Stomach (tissue), 9 donors: ENCODE measurements around the gene SURF6. TPM values are rescaled to one million over a fixed set of nuclear protein-coding genes. Genes with fewer than 3 reads are reported as not detected.
"Not testable (repeated sequence)": the region's sequence is repeated elsewhere in the genome, so short reads cannot be mapped to it uniquely, and the experiment has no call there.

ENCODE experiments used
- DNase-seq, 2 donors: peaks; one replicate each; pipeline versions ENCODE4 v3.0.0 to v3.0.0-alpha.2; 2013 to 2019
- H3K27ac ChIP-seq, 5 donors: fragments of 200-600 bp in 4 of 5; sonication (generic) in 4 of 5; one replicate each; pipeline ENCODE4 v1.5.1; 2013 to 2019; ENCODE audit warnings: mild to moderate bottlenecking in 1 of 5, moderate library complexity in 1 of 5
- H3K27me3 ChIP-seq, 3 donors: fragments of 200-600 bp; sonication (generic); one replicate each; pipeline ENCODE4 v1.5.1; 2017 to 2019; ENCODE audit warnings: mixed run types in 1 of 3
- H3K36me3 ChIP-seq, 4 donors: fragments of 200-600 bp; sonication (generic); 1 replicate in 3 of 4; 2 replicates in 1 of 4; pipeline ENCODE4 v1.5.1; 2016 to 2019
- H3K4me1 ChIP-seq, 4 donors: fragments of 200-600 bp; sonication (generic); one replicate each; pipeline ENCODE4 v1.5.1; 2016 to 2019
- H3K4me3 ChIP-seq, 4 donors: fragments of 200-600 bp; sonication (generic) in 3 of 4; one replicate each; pipeline ENCODE4 v1.5.1; 2016 to 2019; ENCODE audit warnings: mild to moderate bottlenecking in 1 of 4
- H3K9me3 ChIP-seq, 4 donors: fragments of 200-600 bp; sonication (generic); one replicate each; pipeline ENCODE4 v1.5.1; 2016 to 2019
- CTCF ChIP-seq, 7 experiments: fragments of 450-650 bp in 4 of 7; fragments of 200-600 bp in 3 of 7; sonication (generic) in 3 of 7; IDR thresholded peaks; one replicate each; pipeline ENCODE4 v1.5.1; 2016 to 2019; ENCODE audit warnings: antibody characterized with exemption in 7 of 7, control low read depth in 2 of 7, mild to moderate bottlenecking in 1 of 7
- EP300 ChIP-seq: sonication (generic); formaldehyde crosslinking; IDR thresholded peaks from one replicate; pipeline ENCODE4 v1.6.1; 2017; ENCODE audit warnings: antibody characterized with exemption
- POLR2A ChIP-seq, 4 donors: fragments of 450-650 bp; IDR thresholded peaks; one replicate each; pipeline ENCODE4 v1.6.1; 2016; ENCODE audit warnings: antibody characterized with exemption in 4 of 4, control low read depth in 2 of 4, mild to moderate bottlenecking in 1 of 4, moderate library complexity in 1 of 4
- POLR2AphosphoS5 ChIP-seq, 3 donors: sonication (generic); formaldehyde crosslinking; IDR thresholded peaks; one replicate each; pipeline ENCODE4 v1.6.1; 2016; ENCODE audit warnings: antibody characterized with exemption in 3 of 3
- WGBS, 5 donors: extraction: QIAGEN DNeasy Blood & Tissue Kit in 3 of 5; methylation state at CpG; one replicate each; pipeline versions ENCODE4 v1.1.5 to v1.1.7; 2013 to 2018; 5-methylcytosine and 5-hydroxymethylcytosine counted together
- intact Hi-C: fragments of 100-400 bp; cut with DNase I; formaldehyde crosslinking; loops from one replicate; pipeline ENCODE4 v1.15.1; 2023; ENCODE audit warnings: low total_unique reads
- polyA plus RNA-seq, 3 donors: library from polyadenylated mRNA; stranded (reverse); fragments of 200-250 nt; gene quantifications; one replicate each; pipeline ENCODE4 v1.2.3, GENCODE V29; 2013
- total RNA-seq, 5 donors: library from RNA; depleted of rRNA; stranded (reverse); fragments of >200 nt; gene quantifications; one replicate each; pipeline versions ENCODE4 v1.1.0 to v1.2.3, GENCODE V29; 2014 to 2016
- donor health status: healthy with polysubstance abuse.
- donor health status: Bipolar disorder and iron deficiency.
- donor health status: healthy.

SURF6 gene
- total and polyA plus RNA-seq, 8 donors = 2.9 to 138 (median 14.1) TPM

- no peak overlapping the region for H3K27ac ChIP-seq
- peaks cover 0 to 43% (median 0%) of the 10 kb centered on the region in 3 donors for H3K27me3 ChIP-seq
- H3K9me3 ChIP-seq = no peaks in the 10 kb centered on the region
- 77 to 86% (median 81%) methylated on average over 12 to 13 of the region's 13 CpGs for WGBS, 5 donors
- TF ChIP-seq CTCF (IDR thresholded peaks at IDR 0.05) (no peak), EP300 (no peak), POLR2A (IDR thresholded peaks at IDR 0.05) (no peak)
- no peaks in the 10 kb centered on the region for H3K36me3 ChIP-seq
- H3K4me1 ChIP-seq = no peaks in the 10 kb centered on the region
- no peak overlapping the region for H3K4me3 ChIP-seq
- intact Hi-C loops = no loop called here
- DNase-seq = peak in 1 of 2 donors; percentile 5
These were observed 34.4 kb downstream of the SURF6 start for GRCh38 chr9:133301253-133302230.

GRCh38 chr9:133299996-133300395, 36.0 kb downstream of the SURF6 start:
- H3K27ac ChIP-seq, H3K36me3 ChIP-seq, intact Hi-C loops, H3K9me3 ChIP-seq, H3K4me1 ChIP-seq, H3K4me3 ChIP-seq: not testable (repeated sequence)
- 59 to 78% (median 72%) methylated on average over 5 to 16 of the region's 16 CpGs for WGBS, 5 donors
- peak in 1 of 2 donors; percentile 2 for DNase-seq
- H3K27me3 ChIP-seq = peaks cover 0 to 48% (median 0%) of the 10 kb centered on the region in 3 donors

- intact Hi-C loops = no loop called here
- Histone ChIP-seq H3K27me3 (peaks cover 0 to 30% (median 0%) of the 10 kb centered on the region in 3 donors), H3K4me3 (no peak overlapping the region), H3K9me3 (peaks cover 6 to 20% (median 9%) of the 10 kb centered on the region in 4 donors), H3K4me1 (no peaks in the 10 kb centered on the region), H3K36me3 (no peaks in the 10 kb centered on the region), H3K27ac (no peak overlapping the region)
- DNase-seq = no peak
- TF ChIP-seq POLR2A (IDR thresholded peaks at IDR 0.05) (no peak), CTCF (IDR thresholded peaks at IDR 0.05) (no peak), EP300 (no peak), POLR2AphosphoS5 (IDR thresholded peaks at IDR 0.05) (no peak)
- 76 to 83% (median 82%) methylated on average over 1 of the region's 1 CpG for WGBS, 5 donors
These were observed 41.7 kb downstream of the SURF6 start for GRCh38 chr9:133294257-133294656.

- no peaks in the 10 kb centered on the region for H3K36me3 ChIP-seq
- H3K4me3 ChIP-seq = no peak overlapping the region
- H3K4me1 ChIP-seq = no peaks in the 10 kb centered on the region
- H3K27me3 ChIP-seq = peaks cover 0 to 15% (median 0%) of the 10 kb centered on the region in 3 donors
- no peak for DNase-seq
- TF ChIP-seq CTCF (IDR thresholded peaks at IDR 0.05) (no peak), EP300 (no peak), POLR2AphosphoS5 (IDR thresholded peaks at IDR 0.05) (no peak), POLR2A (IDR thresholded peaks at IDR 0.05) (no peak)
- intact Hi-C loops = no loop called here
- H3K9me3 ChIP-seq = peaks cover 6 to 20% (median 9%) of the 10 kb centered on the region in 4 donors
- no peak overlapping the region for H3K27ac ChIP-seq
- 83 to 98% (median 96%) methylated on average over 2 of the region's 2 CpGs for WGBS, 5 donors
These were observed 45.2 kb downstream of the SURF6 start for GRCh38 chr9:133290751-133291302.
